Measurements from ENCODE around the gene NDUFB10.
"Not testable (repeated sequence)": the region's sequence is repeated elsewhere in the genome, so short reads cannot be mapped to it uniquely, and the experiment has no call there.

NDUFB10 gene

GRCh38 chr16:1959269-1960039 is at the start of gene NDUFB10:
Gene NDUFB10, plus strand, starts transcription at chr16:1959538. Its CDS starts 87 bp downstream, at chr16:1959625.
- peak; percentile 81 for DNase-seq (ENCODE audit: low read depth)

GRCh38 chr16:1909561-1910231 is 49.6 kb upstream of the NDUFB10 start:
- peak; percentile 26 for DNase-seq (ENCODE audit: low read depth)

- DNase-seq (ENCODE audit: low read depth), result no peak
These were observed 47.7 kb upstream of the NDUFB10 start for GRCh38 chr16:1911467-1912214.

GRCh38 chr16:1912215-1912543 is 47.2 kb upstream of the NDUFB10 start:
- no peak for DNase-seq (ENCODE audit: low read depth)

- no peak for DNase-seq (ENCODE audit: low read depth)
These were observed 45.8 kb upstream of the NDUFB10 start for GRCh38 chr16:1913327-1914083.

- no peak for DNase-seq (ENCODE audit: low read depth)
These were observed 45.2 kb upstream of the NDUFB10 start for GRCh38 chr16:1914084-1914608.

GRCh38 chr16:1914988-1915387 is 44.4 kb upstream of the NDUFB10 start:
- no peak for DNase-seq (ENCODE audit: low read depth)

- DNase-seq (ENCODE audit: low read depth), result no peak
These were observed 43.4 kb upstream of the NDUFB10 start for GRCh38 chr16:1915732-1916639.

- DNase-seq (ENCODE audit: low read depth), result no peak
These were observed 42.7 kb upstream of the NDUFB10 start for GRCh38 chr16:1916640-1916990.

GRCh38 chr16:1917056-1917664 is 42.2 kb upstream of the NDUFB10 start:
- no peak for DNase-seq (ENCODE audit: low read depth)

GRCh38 chr16:1917665-1918350 is 41.5 kb upstream of the NDUFB10 start:
- no peak for DNase-seq (ENCODE audit: low read depth)

- DNase-seq (ENCODE audit: low read depth), result no peak
These were observed 40.7 kb upstream of the NDUFB10 start, which contains the start of gene HS3ST6 for GRCh38 chr16:1918351-1919326. Gene HS3ST6, minus strand, starts transcription at chr16:1918415. Its CDS starts 92 bp downstream, at chr16:1918323.

GRCh38 chr16:1919327-1919998 is 39.9 kb upstream of the NDUFB10 start:
- no peak for DNase-seq (ENCODE audit: low read depth)

GRCh38 chr16:1920122-1920521 is 39.2 kb upstream of the NDUFB10 start:
- not testable (repeated sequence) for DNase-seq (ENCODE audit: low read depth)

GRCh38 chr16:1920727-1921171 is 38.6 kb upstream of the NDUFB10 start:
- no peak for DNase-seq (ENCODE audit: low read depth)

GRCh38 chr16:1922357-1922756 is 37.0 kb upstream of the NDUFB10 start:
- DNase-seq (ENCODE audit: low read depth), result no peak

- DNase-seq (ENCODE audit: low read depth), result peak; percentile 30
These were observed 35.9 kb upstream of the NDUFB10 start for GRCh38 chr16:1923299-1924034.

All from fibroblast of the conjunctiva (primary cell).